Measurements from ENCODE around the gene CDRT4. TPM values are rescaled to one million over a fixed set of nuclear protein-coding genes. Genes with fewer than 3 reads are reported as not detected.

Gene CDRT4
- total RNA-seq, 3 donors from 2014 or later: 3.8 to 17.4 (median 7.0) TPM

DNA sequence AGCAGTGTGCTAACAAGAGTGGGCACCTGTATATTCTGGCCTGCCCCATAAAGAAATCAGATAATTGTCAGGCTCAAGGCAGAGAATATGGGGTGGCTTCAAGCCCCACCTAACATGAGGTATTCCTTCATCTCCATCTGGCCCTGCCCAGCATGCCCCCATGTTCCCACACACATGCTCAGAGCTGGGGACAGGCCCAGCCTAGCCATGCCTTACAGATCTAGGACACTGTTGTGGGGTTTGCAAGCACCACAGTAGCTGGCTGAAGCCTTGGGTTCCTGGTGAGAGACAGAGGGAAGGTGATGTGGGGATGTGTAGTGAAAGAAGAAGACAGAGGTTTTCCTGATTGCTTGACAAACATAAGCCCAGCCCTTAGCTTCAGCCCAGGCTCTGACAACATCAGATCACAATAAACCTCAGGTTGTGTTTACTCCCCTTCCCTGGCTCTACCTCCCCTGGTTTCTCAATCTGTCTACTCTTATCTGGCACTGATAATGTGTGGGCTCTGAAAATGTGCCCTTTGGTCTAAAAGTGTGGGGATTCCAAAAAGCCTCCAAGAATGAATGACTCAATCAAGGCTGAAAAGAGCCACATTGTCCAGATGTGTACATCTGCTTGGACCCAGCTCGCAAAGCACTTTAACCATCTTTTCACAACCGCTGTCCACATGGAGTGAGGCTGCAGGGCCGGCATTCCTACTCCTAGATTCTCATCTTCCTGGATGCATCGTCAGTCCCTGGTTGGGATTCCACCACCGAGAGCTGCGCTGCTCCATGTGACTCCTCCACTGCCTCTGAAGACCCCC, 34.4 kb downstream of the CDRT4 start:
- no peaks in the 10 kb centered on the region for H3K9me3 ChIP-seq

DNA sequence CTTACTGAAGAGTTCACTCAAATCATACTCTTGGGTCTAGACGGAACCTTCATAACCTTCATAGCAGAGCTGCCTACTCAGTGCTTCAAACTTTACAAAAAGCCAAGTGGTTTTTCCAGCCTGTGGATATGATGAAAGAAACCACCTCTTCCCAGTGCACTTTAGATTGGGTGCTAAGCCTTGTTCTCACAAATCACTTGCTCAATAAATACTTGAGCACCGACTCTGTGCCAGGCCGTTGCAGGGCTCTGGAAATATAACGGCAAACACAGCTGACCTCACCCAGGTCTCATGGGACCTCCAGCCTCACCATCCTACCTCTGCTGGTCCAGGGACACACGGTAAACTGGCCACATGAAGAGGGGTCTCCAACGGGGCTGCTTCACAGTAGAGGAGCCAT, 35.7 kb downstream of the CDRT4 start:
- no peaks in the 10 kb centered on the region for H3K9me3 ChIP-seq
- no peak for TF ChIP-seq POLR2A (IDR thresholded peaks at IDR 0.05)
- TF ChIP-seq, protein P1, sequence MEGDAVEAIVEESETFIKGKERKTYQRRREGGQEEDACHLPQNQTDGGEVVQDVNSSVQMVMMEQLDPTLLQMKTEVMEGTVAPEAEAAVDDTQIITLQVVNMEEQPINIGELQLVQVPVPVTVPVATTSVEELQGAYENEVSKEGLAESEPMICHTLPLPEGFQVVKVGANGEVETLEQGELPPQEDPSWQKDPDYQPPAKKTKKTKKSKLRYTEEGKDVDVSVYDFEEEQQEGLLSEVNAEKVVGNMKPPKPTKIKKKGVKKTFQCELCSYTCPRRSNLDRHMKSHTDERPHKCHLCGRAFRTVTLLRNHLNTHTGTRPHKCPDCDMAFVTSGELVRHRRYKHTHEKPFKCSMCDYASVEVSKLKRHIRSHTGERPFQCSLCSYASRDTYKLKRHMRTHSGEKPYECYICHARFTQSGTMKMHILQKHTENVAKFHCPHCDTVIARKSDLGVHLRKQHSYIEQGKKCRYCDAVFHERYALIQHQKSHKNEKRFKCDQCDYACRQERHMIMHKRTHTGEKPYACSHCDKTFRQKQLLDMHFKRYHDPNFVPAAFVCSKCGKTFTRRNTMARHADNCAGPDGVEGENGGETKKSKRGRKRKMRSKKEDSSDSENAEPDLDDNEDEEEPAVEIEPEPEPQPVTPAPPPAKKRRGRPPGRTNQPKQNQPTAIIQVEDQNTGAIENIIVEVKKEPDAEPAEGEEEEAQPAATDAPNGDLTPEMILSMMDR (IDR thresholded peaks at IDR 0.05): no peak
- no peak for TF ChIP-seq POLR2AphosphoS5 (IDR thresholded peaks at IDR 0.05)
- no peaks in the 10 kb centered on the region for H3K36me3 ChIP-seq
- intact Hi-C loops (cut with DNase I; ENCODE audit: low total_unique reads): no loop called here
- peak overlapping the region; percentile 59 to 85 for H3K27ac ChIP-seq
- no peaks in the 10 kb centered on the region for H3K27me3 ChIP-seq
- H3K4me3 ChIP-seq: no peak overlapping the region
- no peak for DNase-seq (ENCODE audit: low spot score in 2 of 2)
- H3K4me1 ChIP-seq: no peaks in the 10 kb centered on the region

More for the DNA sequence above, 34.4 kb downstream of the CDRT4 start:
- Histone ChIP-seq H3K4me3 (no peak overlapping the region), H3K27me3 (no peaks in the 10 kb centered on the region), H3K4me1 (no peaks in the 10 kb centered on the region), H3K27ac (peak overlapping the region; percentile 59 to 85), H3K36me3 (no peaks in the 10 kb centered on the region)
- intact Hi-C loops (cut with DNase I; ENCODE audit: low total_unique reads): no loop called here
- TF ChIP-seq POLR2AphosphoS5 (IDR thresholded peaks at IDR 0.05): no peak
- no peak for TF ChIP-seq POLR2A (IDR thresholded peaks at IDR 0.05)
- TF ChIP-seq, protein P1 (IDR thresholded peaks at IDR 0.05): no peak
- DNase-seq (ENCODE audit: low spot score in 2 of 2): no peak

DNA sequence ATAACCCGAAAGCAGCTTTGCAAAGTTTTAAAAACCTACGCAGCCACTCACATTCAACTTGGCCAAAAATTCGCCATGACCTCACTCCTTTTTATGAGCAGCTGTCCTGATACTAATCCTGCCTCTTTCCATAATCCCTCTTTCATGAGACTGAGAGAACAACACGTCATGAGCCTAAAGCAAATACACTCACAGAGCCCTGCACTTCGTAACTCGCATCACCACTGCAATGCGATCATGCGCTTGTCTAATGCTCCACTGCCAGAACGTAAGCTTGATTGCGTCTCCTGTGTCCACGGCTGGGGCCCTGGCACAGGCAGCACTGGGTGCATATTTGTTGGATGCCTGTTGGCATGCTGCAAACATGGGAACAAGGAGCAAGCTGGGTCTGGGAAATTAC, 36.2 kb downstream of the CDRT4 start:
- intact Hi-C loops (cut with DNase I; ENCODE audit: low total_unique reads): no loop called here
- no peaks in the 10 kb centered on the region for H3K27me3 ChIP-seq
- no peaks in the 10 kb centered on the region for H3K9me3 ChIP-seq
- H3K36me3 ChIP-seq: no peaks in the 10 kb centered on the region
- no peak overlapping the region for H3K4me3 ChIP-seq
- peak overlapping the region in 1 of 2 donors; percentile 85 for H3K27ac ChIP-seq
- TF ChIP-seq POLR2AphosphoS5 (IDR thresholded peaks at IDR 0.05): no peak
- TF ChIP-seq POLR2A (IDR thresholded peaks at IDR 0.05): no peak
- TF ChIP-seq, protein P1 (IDR thresholded peaks at IDR 0.05): no peak
- no peaks in the 10 kb centered on the region for H3K4me1 ChIP-seq
- DNase-seq (ENCODE audit: low spot score in 2 of 2): no peak

DNA sequence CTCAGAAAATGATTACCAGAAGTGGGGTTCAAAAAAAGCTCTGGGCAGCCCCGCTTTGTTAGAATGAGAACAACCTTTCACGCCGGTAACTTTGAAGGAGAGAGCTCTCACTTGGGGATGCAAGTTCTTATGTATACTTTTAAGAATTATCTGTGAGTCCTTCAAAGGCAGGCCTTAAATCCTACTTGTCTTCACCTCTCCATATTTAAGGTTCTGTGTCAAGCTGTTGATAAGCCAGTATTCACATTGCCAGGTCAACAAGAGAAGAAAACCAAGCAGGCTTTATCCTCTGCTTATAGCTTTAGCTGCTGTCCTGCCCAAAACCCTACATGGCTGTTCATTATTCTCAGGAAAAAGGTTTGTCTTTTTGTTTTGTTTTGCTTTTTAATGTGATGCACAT, 42.9 kb downstream of the CDRT4 start:
- intact Hi-C loops (cut with DNase I; ENCODE audit: low total_unique reads): no loop called here
- H3K36me3 ChIP-seq: no peaks in the 10 kb centered on the region
- no peak for DNase-seq (ENCODE audit: low spot score in 2 of 2)
- TF ChIP-seq POLR2AphosphoS5 (IDR thresholded peaks at IDR 0.05): no peak
- TF ChIP-seq, protein P1 (IDR thresholded peaks at IDR 0.05): no peak
- TF ChIP-seq POLR2A (IDR thresholded peaks at IDR 0.05): no peak
- no peaks in the 10 kb centered on the region for H3K9me3 ChIP-seq
- H3K4me3 ChIP-seq: no peak overlapping the region
- no peaks in the 10 kb centered on the region for H3K4me1 ChIP-seq
- H3K27me3 ChIP-seq: no peaks in the 10 kb centered on the region
- H3K27ac ChIP-seq: no peak overlapping the region

DNA sequence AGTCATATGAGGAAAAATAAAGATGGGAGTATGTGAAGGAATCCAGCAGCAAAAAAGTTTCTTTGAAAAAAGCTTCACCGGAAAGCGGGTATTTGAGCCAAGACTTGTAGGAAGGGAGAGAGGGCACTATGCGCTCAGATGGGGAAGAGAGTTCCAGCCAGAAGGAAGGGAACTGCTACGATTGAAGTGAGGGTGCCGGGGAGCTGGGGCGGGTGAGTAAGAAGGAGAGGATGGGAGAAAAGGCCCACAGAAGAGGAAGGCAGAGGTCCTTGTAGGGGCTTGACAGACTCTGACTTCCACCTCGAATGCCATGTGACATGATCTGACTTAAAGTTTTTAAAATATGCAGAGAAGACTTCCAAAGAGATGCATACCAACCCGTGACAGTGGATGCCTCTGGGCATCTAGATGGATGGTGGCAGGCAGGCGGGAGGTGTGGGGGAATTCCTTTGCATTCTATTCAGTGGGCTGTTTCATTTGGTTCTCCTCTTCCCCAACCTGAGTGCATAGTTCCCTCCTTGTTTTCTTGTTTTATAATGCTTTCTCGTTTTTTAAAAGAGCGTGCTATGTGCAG, 44.9 kb downstream of the CDRT4 start:
- Histone ChIP-seq H3K36me3 (no peaks in the 10 kb centered on the region), H3K9me3 (no peaks in the 10 kb centered on the region), H3K27me3 (no peaks in the 10 kb centered on the region), H3K27ac (no peak overlapping the region), H3K4me3 (no peak overlapping the region), H3K4me1 (no peaks in the 10 kb centered on the region)
- intact Hi-C loops (cut with DNase I; ENCODE audit: low total_unique reads): no loop called here
- DNase-seq (ENCODE audit: low spot score in 2 of 2): peak in 1 of 2 donors; percentile 48
- TF ChIP-seq POLR2A (IDR thresholded peaks at IDR 0.05) (no peak), POLR2AphosphoS5 (IDR thresholded peaks at IDR 0.05) (peak in 1 of 3 donors; percentile 5)
- TF ChIP-seq, protein P1 (IDR thresholded peaks at IDR 0.05): no peak
